Left cardiac atrium (tissue), 4 donors: ENCODE results near the gene IL11RA. TPM values are rescaled to one million over a fixed set of nuclear protein-coding genes. Genes with fewer than 3 reads are reported as not detected.
A peak's percentile ranks its signal among the peaks of the same experiment; 100 is the strongest.

Experiments
- ATAC-seq, 2 donors: fragments of 200-7000 bp; cut with Tn5 transposase; one replicate each; pipeline ENCODE4 v1.9.1; 2020; ENCODE audit warnings: mild to moderate bottlenecking in 2 of 2, moderate library complexity in 2 of 2
- DNase-seq: peaks from one replicate; pipeline ENCODE4 v3.0.0-alpha.2; 2020
- intact Hi-C, 2 donors: fragments of 100-400 bp; cut with DNase I; formaldehyde crosslinking; loops; one replicate each; pipeline versions ENCODE4 v1.14.1 to v1.15.1; 2022 to 2023
- total RNA-seq, 2 donors: library from RNA; stranded (reverse); fragmentation: NEBNext Ultra II Directional; extraction: Animal tissue kit (Norgen Biotek cat#: 25700); gene quantifications; one replicate each; pipeline ENCODE4 v1.2.1, GENCODE V29; 2021
- donor health status: DM: no; HTN: yes; CAD: no.
- donor health status: DM: no; HTN: yes; CAD: no; lungs with severe emphysema.
- donor health status: DM: yes; HTN: yes; CAD: no.
- donor health status: Dilated cardiomyopathy.

Gene IL11RA
- total RNA-seq, 2 donors from 2014 or later = 38.3 to 51.0 TPM

DNA sequence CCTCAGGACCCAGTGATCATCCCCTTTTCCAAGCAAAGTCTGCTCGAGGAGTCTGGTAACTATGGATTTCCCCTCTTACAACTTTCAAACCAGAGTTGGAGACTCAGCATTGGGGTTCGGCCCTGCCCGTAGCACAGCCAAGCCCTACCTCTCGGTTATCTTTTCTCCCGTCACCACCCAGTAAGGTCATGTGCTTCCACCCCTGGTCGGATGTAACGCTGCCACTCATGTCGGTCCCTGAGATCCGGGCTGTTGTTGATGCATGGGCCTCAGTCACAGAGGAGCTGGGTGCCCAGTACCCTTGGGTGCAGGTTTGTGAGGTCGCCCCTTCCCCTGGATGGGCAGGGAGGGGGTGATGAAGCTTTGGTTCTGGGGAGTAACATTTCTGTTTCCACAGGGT, 4.3 kb upstream of the IL11RA start:
- no peak for DNase-seq
- no peak for ATAC-seq
- intact Hi-C loops = no loop called here

DNA sequence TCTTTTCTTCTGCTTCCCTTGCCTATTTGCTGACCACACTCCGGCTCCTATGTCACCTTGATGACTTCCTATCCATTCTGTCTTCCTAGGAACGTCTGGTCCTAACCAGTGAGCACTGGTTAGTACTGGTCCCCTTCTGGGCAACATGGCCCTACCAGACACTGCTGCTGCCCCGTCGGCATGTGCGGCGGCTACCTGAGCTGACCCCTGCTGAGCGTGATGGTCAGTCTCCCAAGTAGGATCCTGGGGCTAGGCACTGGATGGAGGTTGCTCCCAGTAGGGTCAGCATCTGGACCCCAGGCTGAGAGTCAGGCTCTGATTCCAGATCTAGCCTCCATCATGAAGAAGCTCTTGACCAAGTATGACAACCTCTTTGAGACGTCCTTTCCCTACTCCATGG, 3.3 kb upstream of the IL11RA start:
- DNase-seq = no peak
- intact Hi-C loops = no loop called here
- no peak for ATAC-seq

DNA sequence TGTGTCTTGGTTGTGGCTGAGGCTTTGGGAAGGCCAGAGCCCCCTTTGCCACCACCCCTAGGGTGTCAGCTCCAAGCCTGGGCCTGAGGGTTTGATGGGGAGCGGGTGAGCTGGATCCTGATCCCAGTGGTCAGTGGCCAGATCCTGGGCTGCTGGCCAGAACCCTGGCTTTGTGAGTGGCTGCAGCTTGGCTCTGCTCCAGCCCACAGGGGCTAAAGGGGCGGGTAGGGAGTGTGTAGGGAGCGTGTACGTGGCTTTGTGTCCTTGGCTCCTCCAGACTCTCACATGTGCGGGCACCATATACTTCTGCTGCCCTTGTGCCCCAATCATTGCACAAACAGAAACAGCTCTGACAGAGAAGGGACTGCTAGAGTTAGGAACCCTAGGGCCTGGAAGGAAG, 1.2 kb upstream of the IL11RA start:
- intact Hi-C loops = no loop called here
- no peak for ATAC-seq
- no peak for DNase-seq

DNA sequence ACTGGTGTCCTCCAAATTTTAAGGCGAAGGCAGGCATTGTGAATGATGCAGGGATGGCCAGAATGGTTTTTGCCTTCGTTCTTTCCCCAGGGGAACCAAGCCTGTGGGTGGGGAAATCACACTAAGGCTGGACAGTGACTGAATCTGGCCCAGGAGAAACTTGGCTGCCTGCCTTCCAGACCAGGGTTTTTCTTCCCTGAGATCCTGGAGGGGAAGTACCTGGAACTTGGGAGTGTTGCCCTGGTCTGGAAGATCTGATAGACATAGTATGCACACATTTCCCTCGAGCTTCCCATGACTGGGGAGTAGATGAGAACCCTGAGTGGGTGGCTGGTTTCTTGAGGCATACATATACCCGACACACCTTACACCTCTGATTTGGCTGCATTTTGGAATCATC, 664 bp upstream of the IL11RA start:
- ATAC-seq (no peak), DNase-seq (no peak)
- intact Hi-C loops = no loop called here

DNA sequence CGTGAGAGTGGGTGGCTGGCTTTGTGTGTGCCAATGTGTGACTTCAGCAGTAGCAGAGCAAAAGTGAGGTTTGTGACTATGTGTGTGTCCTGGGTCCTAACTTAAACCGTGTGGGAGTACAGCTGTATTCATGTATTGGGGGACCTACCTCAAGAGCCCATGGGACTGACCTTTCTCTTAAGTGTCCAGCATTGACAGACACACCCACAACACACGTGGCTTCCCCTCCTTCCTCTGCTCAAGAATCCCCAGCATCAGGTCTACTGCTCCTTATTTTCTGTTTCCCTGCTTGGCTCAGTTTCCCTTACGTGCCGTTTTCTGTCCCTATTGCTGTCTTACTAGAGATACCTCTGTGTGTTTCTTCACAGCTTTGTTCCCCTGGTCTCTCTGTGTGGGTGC, 616 bp downstream of the IL11RA start:
- intact Hi-C loops = no loop called here
- ATAC-seq = no peak
- DNase-seq = no peak

DNA sequence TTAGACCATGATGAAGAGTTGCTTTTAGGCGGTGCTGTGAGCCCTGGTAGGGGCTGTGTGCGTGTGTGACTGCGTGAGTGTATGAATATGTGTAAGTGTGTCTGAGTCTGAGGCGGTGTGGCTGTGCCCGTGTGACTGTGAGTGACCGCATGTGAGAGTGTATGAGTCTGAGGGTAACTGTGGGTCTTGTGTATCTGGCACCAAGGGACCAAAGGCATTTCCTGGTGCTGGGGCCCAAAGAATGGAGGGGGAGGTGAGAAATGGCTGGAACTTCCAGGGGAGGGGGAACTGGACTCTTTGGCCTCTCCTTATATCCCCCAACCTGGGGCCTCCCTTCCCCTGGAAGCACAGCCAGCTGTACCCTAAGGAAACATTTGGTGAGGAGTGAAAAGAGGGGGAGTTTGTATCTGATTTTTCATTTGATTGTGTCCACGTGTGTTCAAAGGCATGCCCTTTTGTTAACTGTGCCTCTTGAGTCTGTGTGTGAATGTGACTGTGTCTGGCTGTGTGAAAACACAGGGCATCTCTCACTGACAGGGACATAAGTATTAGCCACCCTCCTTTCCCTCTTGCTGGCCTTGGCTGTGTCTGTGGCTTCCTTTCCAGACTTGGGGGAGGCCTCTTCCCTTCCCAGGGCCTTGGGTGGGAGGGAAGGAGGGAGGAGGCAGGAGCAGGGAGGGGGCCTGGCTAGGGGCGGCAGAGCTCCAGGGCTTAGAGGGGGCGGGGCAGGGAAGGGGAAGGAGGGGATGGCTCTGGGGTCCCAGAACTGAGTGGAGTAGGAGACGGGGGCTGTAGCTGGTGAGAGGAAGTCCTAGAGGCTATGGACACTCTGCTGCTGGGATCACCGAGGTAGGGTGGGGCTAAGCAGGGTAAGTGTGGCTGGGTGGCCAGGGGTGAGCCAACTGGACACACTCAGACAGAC, 1.4 kb downstream of the IL11RA start:
- peak; percentile 7 to 24 for ATAC-seq
- no peak for DNase-seq
- intact Hi-C loops = no loop called here

DNA sequence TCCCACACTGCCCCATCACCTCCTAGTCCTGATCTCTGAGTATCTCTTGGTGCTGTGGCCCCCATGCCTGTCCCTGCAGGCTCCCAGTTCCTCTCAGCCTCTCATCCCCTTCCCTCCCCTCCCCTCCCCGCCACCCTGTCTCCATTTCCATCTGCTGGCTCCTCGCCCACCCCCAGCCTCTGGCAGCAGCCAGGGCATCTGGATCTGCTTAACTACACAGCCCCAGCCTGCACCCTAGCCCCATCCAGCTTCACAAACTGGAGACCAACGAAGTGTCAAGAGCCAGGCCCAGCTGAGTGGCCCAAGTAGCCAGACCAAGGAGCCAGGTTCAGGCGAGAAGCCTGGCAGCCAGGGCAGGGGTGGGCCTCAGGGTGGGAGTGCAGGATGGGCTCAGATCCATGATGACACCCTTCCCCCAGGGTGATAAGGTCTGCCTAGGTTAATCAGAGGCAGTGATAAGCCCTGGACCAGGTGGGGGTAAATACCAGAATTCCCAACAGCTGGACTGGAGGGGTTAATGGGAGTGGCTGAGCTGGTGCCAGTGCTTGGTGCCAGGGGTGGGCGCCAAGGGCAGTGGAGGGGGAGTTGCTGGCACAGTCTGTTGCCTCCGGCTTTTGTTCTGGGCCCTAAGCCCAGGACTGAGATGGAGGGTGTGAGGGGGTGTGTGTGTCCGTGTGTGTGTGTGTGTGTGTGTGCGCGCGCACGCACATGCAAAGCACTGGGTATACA, 2.5 kb downstream of the IL11RA start:
- intact Hi-C loops = no loop called here

DNA sequence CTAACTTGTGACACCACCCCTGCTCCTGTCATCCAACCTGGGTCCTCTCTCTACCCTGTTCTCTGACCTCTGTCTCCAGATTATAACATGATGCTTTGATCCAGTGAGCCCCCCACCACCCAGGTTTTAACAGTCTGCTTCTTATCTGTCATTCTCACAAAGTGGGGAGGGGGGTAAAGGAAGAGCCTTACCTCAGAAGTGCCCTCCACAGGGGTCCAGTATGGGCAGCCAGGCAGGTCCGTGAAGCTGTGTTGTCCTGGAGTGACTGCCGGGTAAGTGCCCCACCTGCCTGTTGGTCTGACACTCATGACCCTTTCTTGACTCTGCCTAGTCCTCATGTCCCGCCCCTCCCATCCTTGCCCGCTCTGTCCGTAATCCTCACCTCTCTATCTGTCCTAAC, 3.4 kb downstream of the IL11RA start:
- no peak for DNase-seq
- intact Hi-C loops = no loop called here
- ATAC-seq = no peak

More for the DNA sequence above, 2.5 kb downstream of the IL11RA start:
- peak; percentile 78 for DNase-seq
- peak; percentile 50 to 78 for ATAC-seq

DNA sequence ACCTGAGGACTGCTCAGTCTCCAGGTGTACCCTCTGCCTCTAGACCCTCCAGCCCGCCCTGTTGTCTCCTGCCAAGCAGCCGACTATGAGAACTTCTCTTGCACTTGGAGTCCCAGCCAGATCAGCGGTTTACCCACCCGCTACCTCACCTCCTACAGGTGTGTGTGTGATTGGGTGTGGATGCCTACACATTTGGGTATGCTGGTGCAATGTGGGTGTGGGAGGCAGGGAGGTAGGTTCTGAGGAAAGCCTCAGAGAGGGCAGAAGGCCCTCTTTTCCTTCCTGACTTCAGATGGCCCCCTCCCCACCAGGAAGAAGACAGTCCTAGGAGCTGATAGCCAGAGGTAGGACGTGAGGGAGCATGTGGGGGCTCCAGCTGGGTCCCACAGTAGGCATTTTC, 5.0 kb downstream of the IL11RA start:
- no peak for DNase-seq
- intact Hi-C loops = no loop called here
- no peak for ATAC-seq

DNA sequence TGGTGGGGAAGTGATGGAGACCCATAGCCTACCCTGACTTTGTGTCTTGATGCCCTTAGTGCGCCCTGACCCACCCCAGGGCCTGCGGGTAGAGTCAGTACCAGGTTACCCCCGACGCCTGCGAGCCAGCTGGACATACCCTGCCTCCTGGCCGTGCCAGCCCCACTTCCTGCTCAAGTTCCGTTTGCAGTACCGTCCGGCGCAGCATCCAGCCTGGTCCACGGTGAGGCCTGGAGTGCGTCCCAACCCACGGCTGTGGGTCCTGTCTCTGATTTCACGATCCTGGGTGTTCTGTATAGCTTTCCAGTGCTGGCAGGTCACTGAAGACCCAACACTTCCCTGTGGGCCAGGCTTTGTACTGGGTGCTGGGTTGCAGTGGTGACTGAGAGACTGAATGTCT, 6.5 kb downstream of the IL11RA start:
- ATAC-seq = no peak
- intact Hi-C loops = no loop called here
- no peak for DNase-seq

DNA sequence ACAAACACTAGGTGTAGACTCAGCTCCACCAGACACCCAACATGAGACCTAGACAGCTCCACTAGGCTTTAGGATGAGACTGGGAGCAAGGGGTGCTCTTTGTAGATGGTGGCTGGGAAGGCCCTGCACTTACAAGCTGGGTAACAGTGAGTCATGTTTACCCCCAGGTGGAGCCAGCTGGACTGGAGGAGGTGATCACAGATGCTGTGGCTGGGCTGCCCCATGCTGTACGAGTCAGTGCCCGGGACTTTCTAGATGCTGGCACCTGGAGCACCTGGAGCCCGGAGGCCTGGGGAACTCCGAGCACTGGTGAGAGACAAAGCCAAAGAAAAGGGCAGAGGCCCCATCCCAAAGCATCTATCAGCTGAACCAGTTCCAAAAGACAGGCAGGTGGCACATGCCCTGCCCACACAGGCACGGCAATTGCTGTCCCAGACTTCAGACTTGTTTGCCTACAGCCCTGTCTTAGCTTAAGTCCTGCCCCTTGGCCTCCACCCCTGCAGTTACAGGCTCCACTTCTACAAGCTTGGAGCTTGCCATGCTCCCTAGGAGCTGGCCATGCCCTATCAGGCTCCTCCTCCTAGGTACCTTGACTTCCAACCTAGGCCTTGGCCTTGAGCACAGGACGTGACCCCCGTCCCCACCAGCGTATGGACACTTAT, 7.7 kb downstream of the IL11RA start:
- intact Hi-C loops = no loop called here
- DNase-seq (no peak), ATAC-seq (no peak)

DNA sequence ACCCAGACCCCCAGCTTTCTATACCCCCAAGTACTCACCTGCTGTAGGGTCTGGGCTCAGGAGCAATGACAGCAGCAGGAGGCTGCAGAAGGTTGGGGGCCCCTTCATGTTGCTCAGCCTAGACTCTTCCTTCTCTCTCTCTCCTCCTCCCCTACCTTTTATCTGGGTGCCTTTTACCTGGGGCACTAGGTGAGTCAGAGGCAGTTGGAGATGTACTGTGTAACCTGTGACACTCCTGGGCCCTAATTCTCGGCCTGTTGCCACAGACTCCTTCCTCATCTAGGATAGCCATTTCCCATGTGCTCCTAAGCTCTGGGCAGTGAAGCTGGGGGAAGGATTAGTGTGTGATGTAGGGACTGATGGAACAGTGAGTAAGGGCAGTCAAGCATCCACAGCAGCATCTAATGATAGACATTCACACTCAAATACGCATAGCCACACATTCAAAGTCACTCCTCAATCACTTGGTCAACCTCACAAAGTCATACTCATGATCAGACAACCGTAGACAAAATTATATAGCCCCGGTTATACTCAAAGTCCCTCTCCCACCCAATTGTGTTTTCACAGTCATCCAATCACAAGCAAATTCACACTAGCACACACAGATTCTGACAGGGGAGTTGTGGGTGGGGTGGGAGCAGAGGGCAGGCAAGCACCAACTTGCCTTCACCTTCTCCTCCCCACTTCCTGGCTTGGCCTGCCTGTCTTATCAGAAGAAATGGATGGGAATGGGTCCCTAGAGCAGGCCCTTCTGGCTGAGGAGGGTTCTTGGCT, 10.7 kb downstream of the IL11RA start, which contains the start of gene CCL27:
Gene CCL27, minus strand, starts transcription at position 132 of the 777 bp plus-strand sequence. Its CDS starts 24 bp downstream, at position 108.
- intact Hi-C loops = no loop called here
- ATAC-seq (no peak), DNase-seq (no peak)

DNA sequence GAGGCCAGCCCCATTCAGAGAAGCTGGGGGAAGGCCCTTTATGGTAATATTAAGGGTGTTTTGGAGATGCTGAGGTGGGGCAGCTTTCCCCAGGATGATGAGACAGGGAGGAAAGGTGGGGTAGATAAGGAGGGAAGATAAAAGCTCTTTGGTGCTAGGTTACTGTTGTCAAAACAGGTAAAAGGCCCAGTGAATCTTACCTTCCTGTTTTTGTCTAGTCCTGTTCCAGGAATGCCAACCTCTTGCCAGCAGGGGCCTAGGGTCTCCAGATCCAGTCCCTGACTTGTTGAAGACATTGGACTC, 11.3 kb downstream of the IL11RA start:
- no peak for ATAC-seq
- intact Hi-C loops = no loop called here
- no peak for DNase-seq

DNA sequence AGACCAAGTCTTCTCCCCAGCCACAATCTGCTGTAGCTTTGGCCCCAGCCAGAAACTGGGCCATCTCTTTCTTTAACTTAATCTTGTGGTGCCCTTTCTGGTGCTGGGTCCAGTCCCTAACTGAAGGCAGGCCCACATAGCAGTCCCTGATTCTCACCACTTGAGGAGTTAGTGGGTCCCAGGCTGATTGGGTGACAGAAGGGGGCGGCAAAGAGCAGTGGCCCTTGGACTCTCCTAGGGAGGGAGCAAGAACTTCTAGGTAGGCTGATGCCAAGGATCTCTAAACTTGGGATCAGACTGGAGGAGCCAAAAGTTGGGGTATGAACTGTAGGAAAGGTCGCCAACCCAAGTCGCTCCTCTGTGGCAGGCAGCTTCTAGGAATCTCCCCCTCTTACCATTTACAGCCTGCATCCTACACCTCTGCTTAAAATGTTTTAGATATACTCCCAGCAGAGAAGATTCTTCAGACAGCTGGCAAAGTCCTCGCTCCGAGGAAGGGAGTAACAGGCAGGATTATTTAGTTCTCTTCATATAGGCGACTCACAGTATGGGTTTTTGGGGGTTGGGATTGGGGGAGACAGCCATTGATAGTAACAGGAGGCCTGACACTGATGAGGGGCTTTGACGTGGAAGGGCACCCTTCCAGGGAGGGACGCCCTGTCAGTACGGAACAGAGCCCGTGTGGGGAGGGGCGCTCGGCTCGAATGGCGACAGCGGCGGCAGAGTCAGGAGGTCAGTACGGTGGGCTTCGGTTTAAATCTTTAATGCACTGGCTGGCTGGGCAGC, 12.5 kb downstream of the IL11RA start:
- DNase-seq (peak; percentile 81), ATAC-seq (peak; percentile 44 to 48)
- intact Hi-C loops = loop anchor here in 1 of 2 donors (5.0 kb wide), 1 partner anchor 38 kb away; no protein-coding TSS in a partner anchor

DNA sequence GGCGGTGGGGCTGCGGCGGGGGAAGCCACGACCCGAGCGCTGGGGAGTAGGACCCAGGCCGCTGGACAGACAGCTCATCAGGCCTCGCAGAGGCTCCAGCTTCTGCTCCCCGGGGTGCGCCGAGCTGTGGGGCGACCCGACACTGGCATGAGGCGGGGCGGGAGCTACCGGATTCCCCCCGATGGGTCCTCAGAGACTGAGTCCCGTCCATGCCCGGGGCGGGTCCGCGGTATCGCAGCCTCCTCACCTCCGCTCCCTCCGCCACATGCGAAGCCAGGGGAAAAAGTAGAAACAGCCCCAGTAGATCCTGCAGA, 13.0 kb downstream of the IL11RA start:
- no peak for DNase-seq
- intact Hi-C loops = loop anchor here in 1 of 2 donors (5.0 kb wide), 1 partner anchor 37 kb away; no protein-coding TSS in a partner anchor
- ATAC-seq = no peak

DNA sequence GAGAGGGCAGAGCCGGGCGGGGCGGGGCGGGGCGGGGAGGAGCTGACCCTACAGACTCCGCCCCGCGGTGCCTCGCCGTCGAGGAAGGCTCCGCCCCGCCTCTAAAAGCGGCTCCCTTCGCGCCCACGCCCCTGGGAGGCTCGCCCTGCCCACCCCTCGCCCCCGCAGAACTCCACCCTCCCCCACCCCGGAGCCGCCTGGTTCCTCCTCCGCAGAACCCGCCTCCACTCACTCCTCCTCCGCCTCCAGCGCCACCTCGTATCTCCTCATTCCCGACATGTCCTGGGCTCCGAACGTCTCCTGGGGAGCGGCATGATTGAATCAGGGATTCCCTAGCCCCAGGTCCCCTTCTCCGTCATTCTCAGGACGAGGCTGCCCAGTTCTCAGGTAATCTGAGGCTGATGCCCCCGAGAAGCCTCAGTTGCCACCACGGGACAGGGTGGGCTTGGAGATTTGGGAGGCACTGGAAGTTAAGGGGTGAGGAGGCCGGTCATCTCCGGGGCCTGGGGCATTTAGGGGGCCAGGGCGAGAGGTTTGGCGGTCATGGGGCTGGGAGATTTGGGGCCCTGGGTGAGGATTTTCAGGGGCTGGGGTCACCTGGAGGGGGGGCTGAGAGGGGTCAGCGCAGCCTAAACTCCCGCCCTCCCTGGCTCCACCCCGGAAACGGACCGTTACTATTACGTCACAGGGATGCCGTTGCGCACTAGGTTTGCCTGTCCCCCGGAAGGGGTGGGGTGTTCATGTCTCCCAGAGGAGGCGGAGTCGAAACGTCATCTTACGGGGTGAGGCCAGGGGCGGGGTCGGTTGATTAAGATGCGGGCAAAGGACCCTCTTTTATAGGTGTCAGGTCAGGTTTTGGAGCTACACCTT, 13.6 kb downstream of the IL11RA start:
- intact Hi-C loops = loop anchor here in 1 of 2 donors (5.0 kb wide), 1 partner anchor 37 kb away; no protein-coding TSS in a partner anchor
- DNase-seq (peak; percentile 95), ATAC-seq (peak; percentile 90 to 92)

DNA sequence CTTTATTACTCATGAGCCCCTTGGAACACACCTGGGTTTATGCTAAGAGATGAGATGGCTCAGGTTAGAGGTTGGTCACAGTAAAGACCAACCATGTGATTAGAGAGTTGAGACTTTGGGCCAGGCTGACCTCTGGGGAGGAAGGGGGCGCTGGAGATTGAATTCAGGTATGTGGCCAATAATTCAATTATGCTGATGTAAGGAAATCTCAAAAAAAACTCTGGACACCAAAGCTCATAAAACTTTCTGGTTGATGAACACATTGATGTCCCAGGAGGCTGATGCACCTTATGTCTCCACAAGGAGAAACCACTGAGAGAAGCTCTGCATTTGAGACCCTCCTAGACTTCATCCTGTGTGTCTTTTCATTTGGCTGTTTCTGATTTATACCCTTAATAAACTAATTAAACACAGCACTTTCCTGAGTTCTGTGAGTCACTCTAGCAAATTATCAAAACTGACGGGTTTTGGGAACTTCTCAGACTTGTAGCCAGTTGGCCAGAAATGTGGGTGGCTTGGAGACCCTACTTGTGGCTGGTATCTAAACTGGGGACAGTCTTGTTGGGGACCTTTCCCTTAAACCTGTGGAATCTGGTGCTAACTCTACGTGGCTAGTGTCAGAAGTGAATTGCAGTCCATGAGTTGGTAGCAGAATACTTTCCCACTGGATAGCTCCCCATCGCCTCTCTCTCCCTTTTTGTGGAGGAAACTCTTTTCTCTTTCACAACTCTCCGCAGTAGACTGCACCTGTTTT, 18.0 kb downstream of the IL11RA start:
- no peak for ATAC-seq
- DNase-seq = no peak
- intact Hi-C loops = loop anchor here in 1 of 2 donors (5.0 kb wide), 1 partner anchor 32 kb away; no protein-coding TSS in a partner anchor
